H1 (cell line): Measurements from ENCODE around the gene SHISAL1. TPM values are rescaled to one million over a fixed set of nuclear protein-coding genes. Genes with fewer than 3 reads are reported as not detected.

ENCODE experiments used
- CEBPB ChIP-seq: IDR thresholded peaks from 2 replicates; pipeline ENCODE4 v1.6.1; 2012; ENCODE audit warnings: low read depth, low read length
- HDAC6 ChIP-seq: IDR thresholded peaks from one replicate; pipeline ENCODE4 v1.7.1; 2012; ENCODE audit warnings: low read depth, mild to moderate bottlenecking, inconsistent platforms, low read length, moderate library complexity
- JUN ChIP-seq: IDR thresholded peaks from 2 replicates; pipeline ENCODE4 v1.6.1; 2011; ENCODE audit warnings: low read depth, mild to moderate bottlenecking, improper control_type of control experiment, low read length
- JUND ChIP-seq: IDR thresholded peaks from 2 replicates; pipeline ENCODE4 v1.6.1; 2011; ENCODE audit warnings: mild to moderate bottlenecking, improper control_type of control experiment, low read length
- KDM1A ChIP-seq: fragments of 200-600, 300-600 bp; sonication (generic); IDR thresholded peaks from 2 replicates; pipeline ENCODE4 v1.7.1; 2016; ENCODE audit warnings: mild to moderate bottlenecking, low read length, borderline replicate concordance
- POLR2AphosphoS5 ChIP-seq: IDR thresholded peaks from 2 replicates; pipeline ENCODE4 v1.6.1; 2011; ENCODE audit warnings: low read depth, low read length
- SIN3A ChIP-seq, 2 experiments: IDR thresholded peaks in 1 of 2; conservative IDR thresholded peaks in 1 of 2; 2 replicates each; pipeline ENCODE4 v1.6.1; 2011 to 2012; ENCODE audit warnings: low read length in 2 of 2, improper control_type of control experiment in 1 of 2, low read depth in 1 of 2, mild to moderate bottlenecking in 1 of 2
- polyA plus RNA-seq, 7 experiments: library from polyadenylated mRNA; depleted of rRNA in 3 of 7; stranded (reverse) in 5 of 7; unstranded in 2 of 7; fragments of >200 nt in 5 of 7; fragments of 200-250 nt in 2 of 7; gene quantifications; 1 replicate in 5 of 7; 2 replicates in 1 of 7; 4 replicates in 1 of 7; pipeline versions ENCODE4 v1.2.1 to v1.2.3, GENCODE V29; 2011 to 2013; ENCODE audit warnings: missing spikeins in 2 of 7, mixed read lengths in 2 of 7
- total RNA-seq: library from RNA; stranded (reverse); fragmentation: NEBNext Ultra II Directional; extraction: Animal tissue kit (Norgen Biotek cat#: 25700); gene quantifications from 2 replicates; pipeline ENCODE4 v1.2.1, GENCODE V29; 2021

The SHISAL1 gene
- total and polyA plus RNA-seq, 2 of the 8 experiments (the other 6 are each of a cell fraction or from before 2014, with no cell fraction given), result 3.7 to 5.8 TPM

DNA sequence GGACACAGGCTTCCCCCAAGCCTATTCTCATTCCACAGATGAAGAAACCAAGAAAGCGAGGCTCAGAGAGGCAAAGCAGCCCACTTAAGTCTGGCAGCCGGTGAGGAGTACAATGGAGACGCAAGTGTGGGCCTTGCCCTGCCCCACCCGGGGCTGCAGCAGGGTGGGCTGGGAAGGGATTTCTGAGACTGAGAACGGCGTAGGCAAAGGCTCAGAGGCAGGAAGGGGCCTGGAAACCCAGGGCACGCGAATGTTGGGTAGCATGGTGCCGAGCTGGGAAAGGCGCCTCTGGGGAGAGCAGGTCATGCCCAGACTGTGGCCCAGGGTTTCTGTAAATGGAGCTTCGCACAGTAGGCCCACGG, 47.5 kb upstream of the SHISAL1 start (continued):
- TF ChIP-seq POLR2AphosphoS5 (no peak), KDM1A (no peak), JUND (no peak), CEBPB (no peak), HDAC6 (no peak), SIN3A (conservative IDR thresholded peaks at IDR 0.05 in 1 of 2, IDR thresholded peaks at IDR 0.05 in 1 of 2; ENCODE audit: low read depth in 1 of 2, low read length in 2 of 2) (no peak), JUN (no peak)
